ES-I3 (cell line): ENCODE results near the gene PIGQ.

Experiments used
- H3K36me3 ChIP-seq: 2 replicates; pipeline ENCODE4 v1.6.1; 2013; ENCODE audit warnings: mild to moderate bottlenecking, low read length, control low read depth, moderate library complexity; ENCODE audit not compliant: insufficient read depth
- H3K4me1 ChIP-seq: 2 replicates; pipeline ENCODE4 v1.6.1; 2013; ENCODE audit warnings: mild to moderate bottlenecking, control low read depth, low read length; ENCODE audit not compliant: insufficient read depth
- H3K9ac ChIP-seq: 2 replicates; pipeline ENCODE4 v1.6.1; 2013; ENCODE audit warnings: low read depth, mild to moderate bottlenecking, low read length, moderate library complexity
- H3K9me3 ChIP-seq: 2 replicates; pipeline ENCODE4 v1.6.1; 2013; ENCODE audit warnings: mild to moderate bottlenecking, low read length, moderate library complexity; ENCODE audit not compliant: control insufficient read depth, insufficient read depth

The PIGQ gene

GRCh38 chr16:578870-579405 is 9.2 kb downstream of the PIGQ start:
- H3K9me3 ChIP-seq: no peaks in the 10 kb centered on the region
- no peaks in the 10 kb centered on the region for H3K36me3 ChIP-seq
- H3K4me1 ChIP-seq: peaks cover 5% of the 10 kb centered on the region; the same call in 1 of the 2 replicates
- no peak overlapping the region; the same call in 1 of the 2 replicates for H3K9ac ChIP-seq

DNA sequence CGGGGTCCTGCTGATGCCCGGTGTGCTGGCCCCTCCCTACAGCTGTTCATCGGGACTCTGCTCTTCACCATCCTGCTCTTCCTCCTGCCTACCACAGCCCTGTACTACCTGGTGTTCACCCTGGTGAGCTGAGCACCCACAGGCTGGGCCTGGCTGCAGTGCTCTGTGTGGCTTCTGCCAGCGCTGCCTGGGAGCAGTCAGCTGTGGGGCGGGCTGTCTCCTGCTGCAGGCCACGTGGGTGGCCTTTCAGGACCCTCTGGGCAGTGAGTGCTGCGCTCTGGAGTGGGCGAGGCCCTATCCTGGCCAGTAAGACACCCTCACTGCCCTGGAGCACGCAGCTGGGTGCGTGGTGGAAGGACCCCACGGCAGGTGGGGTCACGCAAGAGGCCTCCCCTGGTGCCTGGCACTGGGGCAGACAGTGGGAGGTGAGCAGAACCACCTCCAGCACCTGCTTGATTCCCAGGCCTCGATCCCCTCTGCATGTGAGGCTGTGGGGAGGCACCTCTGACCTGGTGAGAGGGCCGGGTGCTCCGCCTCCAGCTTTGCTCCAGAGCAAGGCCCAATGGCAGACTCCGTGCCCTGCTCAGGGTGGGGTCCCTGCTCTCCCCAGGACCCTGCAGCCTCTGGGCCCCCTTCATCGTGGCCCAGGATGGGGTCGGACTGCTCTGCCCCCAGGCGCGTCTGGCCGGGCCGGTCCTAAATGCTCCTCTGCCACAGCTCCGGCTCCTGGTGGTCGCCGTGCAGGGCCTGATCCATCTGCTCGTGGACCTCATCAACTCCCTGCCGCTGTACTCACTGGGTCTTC is 10.6 kb downstream of the PIGQ start:
- no peak overlapping the region for H3K9ac ChIP-seq
- no peaks in the 10 kb centered on the region for H3K9me3 ChIP-seq
- H3K36me3 ChIP-seq: no peaks in the 10 kb centered on the region
- H3K4me1 ChIP-seq: peaks cover 5% of the 10 kb centered on the region; the same call in 1 of the 2 replicates

GRCh38 chr16:580946-581498 is 11.3 kb downstream of the PIGQ start:
- no peaks in the 10 kb centered on the region for H3K9me3 ChIP-seq
- H3K36me3 ChIP-seq: no peaks in the 10 kb centered on the region
- H3K9ac ChIP-seq: no peak overlapping the region
- peaks cover 5% of the 10 kb centered on the region; the same call in 1 of the 2 replicates for H3K4me1 ChIP-seq

GRCh38 chr16:582218-582613 is 12.4 kb downstream of the PIGQ start:
- H3K9me3 ChIP-seq: no peaks in the 10 kb centered on the region
- H3K4me1 ChIP-seq: peaks cover 5% of the 10 kb centered on the region; the same call in 1 of the 2 replicates
- H3K36me3 ChIP-seq: no peaks in the 10 kb centered on the region
- H3K9ac ChIP-seq: no peak overlapping the region

DNA sequence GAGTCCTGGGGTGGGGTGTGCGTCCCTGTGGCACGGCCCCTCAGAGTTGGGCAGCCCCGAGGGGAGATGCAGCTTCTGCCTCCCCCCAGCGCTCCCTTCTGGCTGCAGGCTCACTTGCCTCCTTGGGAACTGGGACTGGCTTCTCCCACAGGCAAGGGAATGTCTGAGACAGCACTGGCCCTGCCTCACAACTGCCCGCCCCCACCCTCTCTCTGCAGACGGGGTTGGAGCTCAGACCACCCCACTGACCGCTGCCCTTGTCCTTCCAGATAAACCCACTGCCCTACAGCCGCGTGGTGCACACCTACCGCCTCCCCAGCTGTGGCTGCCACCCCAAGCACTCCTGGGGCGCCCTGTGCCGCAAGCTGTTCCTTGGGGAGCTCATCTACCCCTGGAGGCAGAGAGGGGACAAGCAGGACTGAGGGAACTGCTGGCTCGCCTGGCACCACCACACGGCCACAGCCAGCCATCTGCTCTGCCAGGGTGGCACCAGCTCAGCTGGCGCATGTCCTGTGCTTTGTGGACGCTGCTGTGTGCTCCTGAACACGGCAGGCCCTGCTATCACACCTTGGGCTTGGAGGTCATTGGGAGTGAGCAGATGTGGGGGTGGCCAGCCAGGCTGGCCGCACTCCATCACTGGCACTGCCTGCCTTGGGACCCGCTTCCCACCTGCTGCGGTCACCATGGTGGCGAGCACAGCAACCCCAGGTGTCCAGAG is 13.0 kb downstream of the PIGQ start:
- Histone ChIP-seq H3K4me1 (peaks cover 5% of the 10 kb centered on the region; the same call in 1 of the 2 replicates), H3K9me3 (no peaks in the 10 kb centered on the region), H3K36me3 (no peaks in the 10 kb centered on the region), H3K9ac (no peak overlapping the region)

- Histone ChIP-seq H3K9ac (peak overlapping the region; percentile 32; the same call in 1 of the 2 replicates), H3K4me1 (peaks cover 5% of the 10 kb centered on the region; the same call in 1 of the 2 replicates)
These were observed 13.7 kb downstream of the PIGQ start for GRCh38 chr16:583470-583814.

DNA sequence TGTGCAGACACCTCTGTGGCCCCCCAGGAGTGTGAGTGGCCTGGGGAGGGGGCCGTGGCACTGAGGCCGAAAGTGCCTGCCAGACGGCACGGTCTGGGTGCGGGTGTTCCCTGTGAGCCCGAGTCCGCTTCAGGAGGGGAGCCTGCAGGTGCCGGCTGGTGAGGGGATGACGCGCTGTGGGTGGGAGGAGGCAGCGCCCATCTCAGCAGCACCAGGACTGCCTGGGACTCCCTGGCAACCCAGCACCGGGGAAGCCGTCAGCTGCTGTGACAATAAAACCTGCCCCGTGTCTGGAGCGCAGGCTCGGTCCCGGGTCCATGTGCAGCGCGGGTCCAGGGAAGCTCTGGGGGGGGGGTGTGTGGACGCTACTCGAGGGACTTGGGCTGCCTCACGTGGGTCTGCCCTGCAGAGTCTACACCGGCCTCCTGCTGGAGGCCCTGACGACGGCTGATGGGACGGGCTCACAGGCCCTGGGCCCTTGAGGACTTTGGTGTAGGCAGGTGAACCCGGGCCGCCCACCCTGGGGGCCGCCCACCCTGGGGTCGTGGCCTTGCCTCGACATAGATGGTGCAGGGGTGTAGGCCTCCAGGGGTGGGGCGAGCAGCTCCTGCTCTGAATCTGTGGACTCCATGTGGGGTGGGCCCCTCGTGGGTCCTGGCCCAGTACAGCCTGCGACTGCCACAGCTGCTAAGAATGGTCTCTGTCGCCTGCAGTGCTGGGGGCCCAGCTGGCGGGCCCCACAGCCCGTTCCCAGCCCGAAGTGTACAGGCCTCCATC is 14.2 kb downstream of the PIGQ start:
- H3K9me3 ChIP-seq: no peaks in the 10 kb centered on the region
- H3K9ac ChIP-seq: peak overlapping the region; percentile 32; the same call in 1 of the 2 replicates
- no peaks in the 10 kb centered on the region; the same call in 1 of the 2 replicates for H3K36me3 ChIP-seq
- H3K4me1 ChIP-seq: peaks cover 5% of the 10 kb centered on the region; the same call in 1 of the 2 replicates

More at GRCh38 chr16:583470-583814, 13.7 kb downstream of the PIGQ start:
- Histone ChIP-seq H3K36me3 (no peaks in the 10 kb centered on the region; the same call in 1 of the 2 replicates), H3K9me3 (no peaks in the 10 kb centered on the region)

- Histone ChIP-seq H3K4me1 (peaks cover 5% of the 10 kb centered on the region; the same call in 1 of the 2 replicates), H3K36me3 (no peaks in the 10 kb centered on the region; the same call in 1 of the 2 replicates), H3K9ac (no peak overlapping the region), H3K9me3 (no peaks in the 10 kb centered on the region)
These were observed 15.6 kb downstream of the PIGQ start for GRCh38 chr16:585351-585750.

- Histone ChIP-seq H3K9ac (no peak overlapping the region), H3K36me3 (no peaks in the 10 kb centered on the region; the same call in 1 of the 2 replicates), H3K4me1 (peaks cover 5% of the 10 kb centered on the region; the same call in 1 of the 2 replicates), H3K9me3 (no peaks in the 10 kb centered on the region)
These were observed 16.4 kb downstream of the PIGQ start for GRCh38 chr16:586047-586644.

GRCh38 chr16:586645-587590 is 17.1 kb downstream of the PIGQ start:
- Histone ChIP-seq H3K4me1 (peaks cover 5% of the 10 kb centered on the region; the same call in 1 of the 2 replicates), H3K36me3 (no peaks in the 10 kb centered on the region; the same call in 1 of the 2 replicates), H3K9ac (no peak overlapping the region), H3K9me3 (no peaks in the 10 kb centered on the region)

DNA sequence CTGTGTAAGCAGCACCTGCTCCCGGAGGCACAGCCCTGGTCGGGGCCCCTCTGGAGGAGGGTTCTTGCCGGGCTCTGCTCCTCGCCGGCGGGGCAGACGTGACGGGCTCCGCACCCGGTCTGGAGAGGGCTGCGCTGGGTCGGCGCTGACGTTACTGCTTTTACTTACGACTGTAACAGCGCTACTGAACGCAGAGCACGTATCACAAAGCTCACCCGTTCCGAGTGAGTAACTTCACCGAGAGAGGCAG is 18.8 kb downstream of the PIGQ start:
- Histone ChIP-seq H3K9ac (peak overlapping the region; percentile 99), H3K9me3 (no peaks in the 10 kb centered on the region), H3K36me3 (no peaks in the 10 kb centered on the region; the same call in 1 of the 2 replicates), H3K4me1 (no peaks in the 10 kb centered on the region)

DNA sequence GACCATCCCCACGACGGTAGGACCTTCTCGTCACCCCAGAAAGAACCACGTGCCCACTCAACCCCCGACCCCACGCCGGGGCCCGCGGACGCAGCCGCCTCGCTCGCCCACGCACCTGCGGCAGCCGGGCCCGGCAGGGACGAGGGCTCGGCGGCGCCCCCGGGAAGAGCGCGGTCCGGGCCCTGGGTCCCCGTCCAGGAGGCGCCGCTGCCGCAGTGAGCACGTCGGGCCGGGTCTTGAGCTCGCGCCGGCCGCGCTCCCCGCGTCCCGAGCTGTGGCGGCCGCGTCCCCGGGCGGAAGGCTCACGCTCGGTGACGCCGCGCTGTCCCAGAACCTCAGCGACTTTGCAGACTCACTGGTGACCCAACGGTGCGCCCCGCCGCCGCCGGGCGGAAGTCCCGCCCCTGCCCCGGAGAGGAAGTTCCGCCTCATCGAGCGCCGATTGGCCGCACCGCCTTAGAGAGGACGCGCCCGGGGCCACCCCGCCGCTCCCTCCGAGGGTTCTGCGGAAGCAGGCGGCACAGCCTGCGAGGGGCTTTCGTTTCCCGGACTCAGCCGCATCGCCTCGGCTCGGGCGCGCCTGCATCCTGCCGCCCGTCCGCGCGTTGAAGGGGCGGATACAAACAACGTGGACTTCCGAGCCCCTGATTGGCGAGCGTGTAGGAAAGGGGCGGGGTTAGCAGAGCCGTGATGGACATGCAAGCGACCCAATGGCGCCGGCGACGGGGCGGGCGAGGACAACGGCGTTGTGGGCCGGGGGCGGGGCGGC is 19.3 kb downstream of the PIGQ start:
- no peaks in the 10 kb centered on the region for H3K4me1 ChIP-seq
- H3K9ac ChIP-seq: peak overlapping the region; percentile 99
- no peaks in the 10 kb centered on the region for H3K9me3 ChIP-seq
- H3K36me3 ChIP-seq: no peaks in the 10 kb centered on the region; the same call in 1 of the 2 replicates
